Mammary epithelial cell (primary cell): ENCODE results near the gene CYTH2.

Experiments used
- CTCF ChIP-seq, 2 donors: IDR thresholded peaks in 1 of 2; conservative IDR thresholded peaks in 1 of 2; 2 replicates each; pipeline ENCODE4 v1.5.1; 2011 to 2012; ENCODE audit warnings: inconsistent platforms in 2 of 2, low read length in 2 of 2, mild to moderate bottlenecking in 2 of 2, control low read depth in 1 of 2, low read depth in 1 of 2; ENCODE audit not compliant: insufficient read depth in 1 of 2; ENCODE audit errors: extremely low read depth in 1 of 2
- EZH2 ChIP-seq: IDR thresholded peaks from 2 replicates; pipeline ENCODE4 v1.6.1; 2012; ENCODE audit warnings: low read length, inconsistent platforms, borderline replicate concordance

GRCh38 chr19:48445606-48446481 lies 23.3 kb upstream of the CYTH2 start, which contains the start of gene GRWD1:
- TF ChIP-seq EZH2 = no peak
- TF ChIP-seq CTCF (conservative IDR thresholded peaks at IDR 0.05 in 1 of 2, IDR thresholded peaks at IDR 0.05 in 1 of 2; ENCODE audit: extremely low read depth in 1 of 2, insufficient read depth in 1 of 2, low read depth in 1 of 2, low read length in 2 of 2) = peak in 1 of 2 donors; percentile 18
